SK-N-SH treated with all-trans-retinoic acid at 6 μM for 48 hours (cell line): Measurements from ENCODE around the gene CDK14.

Experiments
- ATAC-seq: fragments of 200-7000 bp; cut with Tn5 transposase; 3 replicates; pipeline ENCODE4 v1.9.1; 2020; ENCODE audit warnings: mild to moderate bottlenecking, moderate library complexity
- ARNTL ChIP-seq: fragments of 450-650 bp; formaldehyde crosslinking; IDR thresholded peaks from 2 replicates; pipeline ENCODE4 v1.5.0; 2020; ENCODE audit warnings: low read depth, mild to moderate bottlenecking, moderate library complexity, borderline replicate concordance
- BACH2 ChIP-seq: fragments of 250-450 bp; sonication (Bioruptor Pico); IDR thresholded peaks from 2 replicates; pipeline ENCODE4 v1.9.0; 2021; ENCODE audit warnings: mild to moderate bottlenecking, borderline replicate concordance
- CREB5 ChIP-seq: fragments of 250-450 bp; sonication (Bioruptor Pico); IDR thresholded peaks from 2 replicates; pipeline ENCODE4 v1.5.1; 2020; ENCODE audit warnings: low read depth, mild to moderate bottlenecking, moderate library complexity
- CSDC2 ChIP-seq: fragments of 250-450 bp; sonication (Bioruptor Pico); IDR thresholded peaks from 2 replicates; pipeline ENCODE4 v1.5.0; 2020; ENCODE audit warnings: mild to moderate bottlenecking, moderate library complexity
- CSRNP3 ChIP-seq: fragments of 250-450 bp; sonication (Bioruptor Pico); IDR thresholded peaks from 2 replicates; pipeline ENCODE4 v1.5.1; 2021; ENCODE audit warnings: mild to moderate bottlenecking, moderate library complexity
- GLIS3 ChIP-seq: fragments of 250-450 bp; sonication (Bioruptor Pico); IDR thresholded peaks from 2 replicates; pipeline ENCODE4 v1.5.0; 2020; ENCODE audit warnings: mild to moderate bottlenecking, moderate library complexity
- ISL1 ChIP-seq: fragments of 250-450 bp; sonication (Bioruptor Pico); IDR thresholded peaks from 2 replicates; pipeline ENCODE4 v2.1.2; 2022; ENCODE audit warnings: mild to moderate bottlenecking, moderate library complexity
- OSR1 ChIP-seq: fragments of 250-450 bp; sonication (Bioruptor Pico); IDR thresholded peaks from 2 replicates; pipeline ENCODE4 v1.8.0; 2022; ENCODE audit warnings: moderate library complexity, mild to moderate bottlenecking, inconsistent platforms
- PATZ1 ChIP-seq: fragments of 250-450 bp; sonication (Bioruptor Pico); IDR thresholded peaks from 2 replicates; pipeline ENCODE4 v1.8.0; 2020; ENCODE audit warnings: mild to moderate bottlenecking, moderate library complexity, borderline replicate concordance
- POU6F1 ChIP-seq: fragments of 250-450 bp; sonication (Bioruptor Pico); IDR thresholded peaks from 2 replicates; pipeline ENCODE4 v1.8.0; 2021; ENCODE audit warnings: low read depth, mild to moderate bottlenecking, moderate library complexity, borderline replicate concordance
- PPARA ChIP-seq: fragments of 250-450 bp; sonication (Bioruptor Pico); IDR thresholded peaks from 2 replicates; pipeline ENCODE4 v1.5.0; 2020; ENCODE audit warnings: mild to moderate bottlenecking, borderline replicate concordance
- RARB ChIP-seq: fragments of 250-450 bp; sonication (Bioruptor Pico); IDR thresholded peaks from 2 replicates; pipeline ENCODE4 v1.8.0; 2021; ENCODE audit warnings: mild to moderate bottlenecking, moderate library complexity
- SNAI2 ChIP-seq: fragments of 250-450 bp; sonication (Bioruptor Pico); IDR thresholded peaks from 2 replicates; pipeline ENCODE4 v1.5.0; 2020; ENCODE audit warnings: mild to moderate bottlenecking, moderate library complexity
- TCF4 ChIP-seq: fragments of 250-450 bp; sonication (Bioruptor Pico); IDR thresholded peaks from 2 replicates; pipeline ENCODE4 v1.8.0; 2021; ENCODE audit warnings: mild to moderate bottlenecking, moderate library complexity, borderline replicate concordance
- TOX ChIP-seq: fragments of 250-450 bp; sonication (Bioruptor Pico); IDR thresholded peaks from 2 replicates; pipeline ENCODE4 v1.8.0; 2021; ENCODE audit warnings: mild to moderate bottlenecking, moderate library complexity, borderline replicate concordance
- TSHZ2 ChIP-seq: fragments of 250-450 bp; sonication (Bioruptor Pico); IDR thresholded peaks from 2 replicates; pipeline ENCODE4 v1.5.0; 2020; ENCODE audit warnings: mild to moderate bottlenecking, moderate library complexity
- ZC3H10 ChIP-seq: fragments of 250-450 bp; sonication (Bioruptor Pico); IDR thresholded peaks from 2 replicates; pipeline ENCODE4 v1.5.1; 2021; ENCODE audit warnings: mild to moderate bottlenecking, moderate library complexity
- ZFP3 ChIP-seq: fragments of 250-450 bp; sonication (Bioruptor Pico); IDR thresholded peaks from 2 replicates; pipeline ENCODE4 v1.5.0; 2020; ENCODE audit warnings: mild to moderate bottlenecking, moderate library complexity
- ZFP30 ChIP-seq: fragments of 450-650 bp; formaldehyde crosslinking; IDR thresholded peaks from 2 replicates; pipeline ENCODE4 v1.5.0; 2022; ENCODE audit warnings: mild to moderate bottlenecking, moderate library complexity
- ZNF565 ChIP-seq: fragments of 450-650 bp; formaldehyde crosslinking; conservative IDR thresholded peaks from 2 replicates; pipeline ENCODE4 v1.5.0; 2020; ENCODE audit warnings: low read depth, mild to moderate bottlenecking, moderate library complexity
- ZNF70 ChIP-seq: fragments of 450-650 bp; formaldehyde crosslinking; IDR thresholded peaks from 2 replicates; pipeline ENCODE4 v1.5.0; 2020; ENCODE audit warnings: mild to moderate bottlenecking, moderate library complexity
- ZNF8 ChIP-seq: fragments of 450-650 bp; formaldehyde crosslinking; IDR thresholded peaks from 2 replicates; pipeline ENCODE4 v1.5.0; 2020; ENCODE audit warnings: mild to moderate bottlenecking, moderate library complexity

The CDK14 gene

GRCh38 chr7:90624225-90624911, 28.2 kb downstream of the CDK14 start:
- TF ChIP-seq SNAI2 (CRISPR knock-in tag): no peak
- TF ChIP-seq ZFP30 (CRISPR knock-in tag): no peak
- TF ChIP-seq ZFP3 (CRISPR knock-in tag): no peak
- no peak for TF ChIP-seq OSR1 (CRISPR knock-in tag)
- no peak for TF ChIP-seq PPARA (CRISPR knock-in tag)
- no peak for TF ChIP-seq TCF4 (CRISPR knock-in tag)
- no peak for TF ChIP-seq ISL1 (CRISPR knock-in tag)
- no peak for TF ChIP-seq ZNF70
- no peak for TF ChIP-seq ZNF8 (CRISPR knock-in tag)
- no peak for TF ChIP-seq PATZ1 (CRISPR knock-in tag)
- TF ChIP-seq GLIS3 (CRISPR knock-in tag): no peak
- TF ChIP-seq POU6F1 (CRISPR knock-in tag): no peak
- no peak for TF ChIP-seq ZC3H10 (CRISPR knock-in tag)
- no peak for TF ChIP-seq TSHZ2 (CRISPR knock-in tag)
- TF ChIP-seq CREB5: no peak
- TF ChIP-seq RARB (CRISPR knock-in tag): no peak
- no peak for TF ChIP-seq ZNF565 (CRISPR knock-in tag)
- no peak for TF ChIP-seq BACH2
- TF ChIP-seq, all 23 proteins: peak for 0
- peak; percentile 31 for ATAC-seq

- TF ChIP-seq PPARA (CRISPR knock-in tag) (no peak), OSR1 (CRISPR knock-in tag) (no peak), TOX (CRISPR knock-in tag) (no peak), CSDC2 (no peak), ZNF8 (CRISPR knock-in tag) (no peak), RARB (CRISPR knock-in tag) (no peak), ISL1 (CRISPR knock-in tag) (no peak), TCF4 (CRISPR knock-in tag) (no peak), POU6F1 (CRISPR knock-in tag) (no peak), PATZ1 (CRISPR knock-in tag) (no peak), ARNTL (CRISPR knock-in tag) (no peak), GLIS3 (CRISPR knock-in tag) (no peak), ZFP3 (CRISPR knock-in tag) (no peak), BACH2 (no peak), ZNF70 (no peak), SNAI2 (CRISPR knock-in tag) (no peak), CREB5 (no peak), CSRNP3 (CRISPR knock-in tag) (no peak)
- peak; percentile 19 for ATAC-seq
Observed at GRCh38 chr7:90625051-90625450, 28.9 kb downstream of the CDK14 start.
